RWPE2 (cell line): ENCODE data around the gene FUT9.
A peak's percentile ranks its signal among the peaks of the same experiment; 100 is the strongest.

ENCODE experiments used
- ATAC-seq: fragments of 200-7000 bp; cut with Tn5 transposase; 3 replicates; pipeline ENCODE4 v1.9.1; 2021; ENCODE audit warnings: low read depth
- DNase-seq: peaks from one replicate; pipeline ENCODE4 v3.0.0-alpha.2; 2020; ENCODE audit warnings: low spot score
- H3K27ac ChIP-seq: fragments of 450-650 bp; 2 replicates; pipeline ENCODE4 v1.5.1; 2017; ENCODE audit warnings: mild to moderate bottlenecking; ENCODE audit not compliant: poor library complexity, severe bottlenecking
- H3K27me3 ChIP-seq: fragments of 250-450 bp; sonication (Bioruptor Pico); 2 replicates; pipeline ENCODE4 v1.5.1; 2021; ENCODE audit warnings: mild to moderate bottlenecking, moderate library complexity; ENCODE audit not compliant: insufficient read depth, poor library complexity, severe bottlenecking
- H3K36me3 ChIP-seq: fragments of 250-450 bp; sonication (Bioruptor Pico); 2 replicates; pipeline ENCODE4 v1.5.1; 2020; ENCODE audit warnings: low read depth, mild to moderate bottlenecking, moderate library complexity
- H3K4me1 ChIP-seq: fragments of 250-450 bp; sonication (Bioruptor Pico); 2 replicates; pipeline ENCODE4 v1.5.1; 2021; ENCODE audit warnings: mild to moderate bottlenecking, moderate library complexity; ENCODE audit not compliant: insufficient read depth, poor library complexity, severe bottlenecking
- H3K4me3 ChIP-seq: fragments of 250-450 bp; sonication (Bioruptor Pico); 2 replicates; pipeline ENCODE4 v1.5.1; 2021; ENCODE audit warnings: mild to moderate bottlenecking, moderate library complexity; ENCODE audit not compliant: severe bottlenecking
- H3K9me3 ChIP-seq: fragments of 250-450 bp; sonication (Bioruptor Pico); 2 replicates; pipeline ENCODE4 v1.5.1; 2021; ENCODE audit warnings: mild to moderate bottlenecking, moderate library complexity; ENCODE audit not compliant: severe bottlenecking
- CTCF ChIP-seq: fragments of 450-650 bp; IDR thresholded peaks from one replicate; pipeline ENCODE4 v1.5.1; 2017; ENCODE audit warnings: mild to moderate bottlenecking, moderate library complexity; ENCODE audit not compliant: poor library complexity, severe bottlenecking

The FUT9 gene

GRCh38 chr6:96153775-96154174 lies 138.0 kb downstream of the FUT9 start:
- DNase-seq: no peak
- TF ChIP-seq CTCF: no peak
- no peak overlapping the region for H3K27ac ChIP-seq
- H3K4me3 ChIP-seq: no peak overlapping the region
- H3K4me1 ChIP-seq: no peaks in the 10 kb centered on the region
- H3K27me3 ChIP-seq: no peaks in the 10 kb centered on the region
- no peaks in the 10 kb centered on the region for H3K9me3 ChIP-seq
- no peak for ATAC-seq
- no peaks in the 10 kb centered on the region for H3K36me3 ChIP-seq

GRCh38 chr6:96156425-96156824 lies 140.7 kb downstream of the FUT9 start:
- TF ChIP-seq CTCF: no peak

GRCh38 chr6:96157018-96157565 lies 141.3 kb downstream of the FUT9 start:
- no peaks in the 10 kb centered on the region for H3K4me1 ChIP-seq
- H3K27me3 ChIP-seq: no peaks in the 10 kb centered on the region
- DNase-seq (no peak), ATAC-seq (0 out of 3 replicates have a peak, but pooled peaks have one; percentile 27)
- no peaks in the 10 kb centered on the region for H3K9me3 ChIP-seq
- no peaks in the 10 kb centered on the region for H3K36me3 ChIP-seq
- no peak overlapping the region for H3K27ac ChIP-seq
- TF ChIP-seq CTCF: no peak
- no peak overlapping the region for H3K4me3 ChIP-seq

More at GRCh38 chr6:96156425-96156824, 140.7 kb downstream of the FUT9 start:
- Histone ChIP-seq H3K27ac (no peak overlapping the region), H3K9me3 (no peaks in the 10 kb centered on the region), H3K4me3 (no peak overlapping the region), H3K27me3 (no peaks in the 10 kb centered on the region), H3K4me1 (no peaks in the 10 kb centered on the region), H3K36me3 (no peaks in the 10 kb centered on the region)
- DNase-seq (no peak), ATAC-seq (no peak)

- Histone ChIP-seq H3K9me3 (no peaks in the 10 kb centered on the region), H3K27ac (no peak overlapping the region), H3K27me3 (no peaks in the 10 kb centered on the region), H3K36me3 (no peaks in the 10 kb centered on the region), H3K4me1 (no peaks in the 10 kb centered on the region), H3K4me3 (no peak overlapping the region)
- ATAC-seq: no peak
- DNase-seq: no peak
- TF ChIP-seq CTCF: no peak
Observed at GRCh38 chr6:96162711-96163120, 146.9 kb downstream of the FUT9 start.

- DNase-seq (no peak), ATAC-seq (no peak)
- TF ChIP-seq CTCF: no peak
- no peak overlapping the region for H3K4me3 ChIP-seq
- H3K27me3 ChIP-seq: no peaks in the 10 kb centered on the region
- no peaks in the 10 kb centered on the region for H3K36me3 ChIP-seq
- H3K4me1 ChIP-seq: no peaks in the 10 kb centered on the region
- H3K27ac ChIP-seq: no peak overlapping the region
- no peaks in the 10 kb centered on the region for H3K9me3 ChIP-seq
Observed at GRCh38 chr6:96164802-96165201, 149.0 kb downstream of the FUT9 start.
